GOT3 (cell line): Measurements from ENCODE around the gene KLLN.
"Not testable (repeated sequence)": the region's sequence is repeated elsewhere in the genome, so short reads cannot be mapped to it uniquely, and the experiment has no call there.

Source experiments
- DNase-seq: peaks from one replicate; lab custom pipeline; 2025; ENCODE audit warnings: mixed read lengths; lab: John Stamatoyannopoulos, UW

Gene KLLN

DNA sequence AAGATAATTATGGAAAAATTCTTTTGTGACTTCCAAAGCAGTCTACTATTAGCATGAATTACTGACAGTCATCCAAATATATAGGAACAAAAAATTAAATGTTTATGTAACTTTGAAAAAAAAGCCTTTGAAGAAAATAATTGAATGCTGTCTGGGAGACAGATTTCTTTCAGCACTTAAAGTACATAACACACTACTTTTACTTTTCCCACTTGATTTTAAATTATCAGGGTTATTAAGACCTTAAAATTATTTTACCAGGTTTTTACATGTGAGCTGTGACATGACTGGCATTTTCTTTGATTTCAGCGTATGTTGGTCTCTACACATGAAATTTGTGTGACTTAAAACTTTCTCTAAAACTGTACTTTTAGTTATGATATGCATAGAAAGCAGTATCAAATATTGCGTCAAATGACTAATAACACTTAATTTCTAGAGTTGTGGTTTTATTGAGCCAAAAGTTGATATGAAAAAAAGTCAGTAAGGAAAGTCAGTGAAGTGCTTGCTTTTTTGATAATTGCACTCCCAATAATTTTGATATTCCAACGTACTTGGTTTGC, 3.2 kb upstream of the KLLN start:
- DNase-seq, result no peak

DNA sequence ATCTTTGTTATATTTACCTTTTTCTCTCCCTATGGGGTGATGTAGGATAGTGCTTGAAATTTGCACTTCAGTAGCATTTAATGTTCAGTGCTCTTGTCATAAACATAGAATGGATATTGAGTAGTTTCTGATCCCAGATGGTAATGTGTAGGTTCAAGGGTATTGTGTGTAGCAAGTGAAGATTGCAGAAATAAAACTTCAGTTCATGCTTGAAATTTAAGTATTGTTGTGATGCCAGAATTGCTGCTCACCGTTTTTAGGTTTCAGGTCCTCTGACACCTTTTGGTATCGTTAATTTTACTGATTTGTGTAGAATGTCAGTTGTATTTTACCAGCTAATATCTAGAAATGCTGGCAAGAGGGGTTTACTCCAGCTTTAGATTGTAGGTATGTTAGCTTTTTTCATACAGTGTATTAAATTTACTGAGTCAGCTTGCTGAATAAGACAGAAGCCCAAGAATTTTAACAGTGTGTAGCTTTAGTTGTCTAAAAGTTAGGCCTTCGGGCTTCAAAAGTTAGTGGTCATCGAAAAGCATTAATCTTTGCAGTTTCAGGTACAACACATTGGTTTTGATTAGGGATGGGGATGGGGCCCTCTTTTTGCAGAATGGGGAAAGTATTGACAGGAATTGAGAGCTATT, 2.0 kb upstream of the KLLN start:
- no peak for DNase-seq

GRCh38 chr10:87864496-87865059, 1.2 kb upstream of the KLLN start:
- DNase-seq, result no peak

- not testable (repeated sequence) for DNase-seq
Measured at GRCh38 chr10:87863951-87864495, 690 bp upstream of the KLLN start.

DNA sequence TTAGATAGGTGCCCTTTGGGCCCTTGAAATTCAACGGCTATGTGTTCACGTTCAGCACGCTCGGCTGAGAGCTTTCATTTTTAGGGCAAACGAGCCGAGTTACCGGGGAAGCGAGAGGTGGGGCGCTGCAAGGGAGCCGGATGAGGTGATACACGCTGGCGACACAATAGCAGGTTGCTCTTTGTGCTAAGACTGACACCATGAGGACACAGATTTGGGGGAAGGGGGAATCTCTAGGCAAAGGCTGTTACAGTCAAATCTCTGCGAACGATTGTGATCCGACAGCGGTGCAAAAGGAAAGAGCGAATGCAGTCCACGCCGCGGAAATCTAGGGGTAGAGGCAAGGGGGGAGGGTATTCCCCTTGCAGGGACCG, 667 bp downstream of the KLLN start:
- no peak for DNase-seq

DNA sequence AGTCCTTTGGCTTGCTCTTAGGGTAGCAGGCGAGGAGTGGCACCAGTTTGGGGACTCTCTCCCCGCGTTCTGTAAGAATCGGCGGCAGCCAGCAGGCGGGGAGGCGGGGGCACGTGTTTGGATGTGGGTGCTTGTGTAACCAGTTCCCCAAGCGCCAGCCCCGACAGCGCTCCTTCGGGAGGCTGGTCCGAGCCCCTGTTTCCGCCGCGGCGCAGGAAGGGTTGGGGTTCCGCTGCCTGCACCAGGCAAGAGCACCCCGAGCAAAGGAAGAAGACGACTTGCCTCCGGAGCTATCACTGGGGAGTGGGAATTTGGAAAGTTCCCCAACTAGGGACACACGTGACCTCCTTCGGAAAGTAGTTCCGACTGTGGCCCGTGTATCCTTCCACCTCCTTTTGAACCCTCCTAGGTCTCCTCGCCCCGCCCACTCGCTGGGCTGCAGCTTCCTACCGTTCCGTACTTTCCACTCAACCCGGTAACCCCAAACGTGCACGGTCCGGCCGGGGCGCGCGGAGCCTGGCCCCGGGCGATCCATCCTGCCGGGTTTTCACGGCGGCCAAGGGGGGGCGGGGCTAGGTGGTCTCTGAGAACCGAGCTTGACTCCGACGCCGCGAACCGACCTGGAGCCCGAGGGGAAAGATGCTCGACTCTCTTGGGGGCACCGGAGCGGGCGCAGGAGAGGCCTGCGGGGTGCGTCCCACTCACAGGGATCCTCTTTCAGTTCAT, 1.2 kb downstream of the KLLN start:
- DNase-seq, result peak; percentile 85

GRCh38 chr10:87861566-87861952, 1.8 kb downstream of the KLLN start:
- DNase-seq, result peak; percentile 46

DNA sequence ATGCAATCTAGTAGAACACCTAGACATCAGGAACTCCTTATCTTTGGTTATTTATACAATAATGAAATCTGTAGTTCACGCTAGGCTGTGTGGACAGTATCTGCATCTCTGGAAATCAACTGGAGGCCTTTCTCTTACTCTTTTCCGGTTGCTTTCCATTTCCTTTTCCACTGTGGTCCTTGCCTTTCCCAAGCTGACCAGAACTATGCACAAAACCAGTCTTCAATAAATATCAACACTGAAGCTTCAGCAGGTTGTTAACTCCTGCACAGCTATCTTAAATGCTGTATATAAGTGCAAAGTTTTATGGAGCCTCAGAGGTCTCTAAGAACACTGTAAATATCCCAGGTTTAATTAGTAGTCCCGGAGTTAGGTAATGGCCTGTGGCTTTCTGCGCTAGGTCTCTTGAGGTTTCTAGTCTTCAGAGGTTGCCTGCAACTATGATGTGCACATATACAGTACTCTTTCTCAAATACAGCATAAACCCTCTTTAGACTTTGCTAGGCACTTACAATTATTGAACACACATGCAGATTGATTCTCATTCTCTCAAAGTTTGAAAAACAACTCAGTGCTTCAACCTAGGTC, 2.4 kb downstream of the KLLN start:
- no peak for DNase-seq

DNA sequence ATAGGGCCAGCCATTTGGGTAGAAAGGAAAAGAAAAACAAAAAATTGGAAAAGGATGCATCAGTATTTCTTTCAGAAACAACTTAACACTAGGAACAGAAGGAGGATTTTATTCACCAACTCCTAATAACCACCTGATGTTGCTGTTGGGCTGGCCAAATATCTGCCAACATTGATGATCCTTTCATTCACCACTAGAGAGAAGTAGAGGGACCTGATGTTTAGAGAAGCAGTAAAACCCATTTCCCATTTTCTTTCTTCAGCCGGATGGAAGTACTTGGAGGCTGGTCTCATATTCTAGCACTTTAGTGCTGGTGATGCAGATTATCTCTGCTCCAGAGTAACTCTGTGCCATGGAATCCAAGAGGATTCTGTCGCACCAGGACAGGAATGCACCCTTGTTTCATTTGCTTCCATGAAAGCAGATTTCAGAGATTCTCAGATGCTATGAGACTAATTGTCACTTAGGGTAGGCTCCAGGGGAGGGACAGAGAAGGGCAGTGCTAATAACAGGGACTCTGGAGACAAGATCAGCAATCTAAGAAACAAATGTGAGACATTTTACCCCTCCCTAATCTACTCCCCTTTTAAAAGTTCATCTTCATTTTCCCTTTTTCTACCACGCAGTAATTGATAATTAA, 3.1 kb downstream of the KLLN start:
- no peak for DNase-seq

- not testable (repeated sequence) for DNase-seq
Measured at GRCh38 chr10:87855665-87856064, 7.7 kb downstream of the KLLN start.

- not testable (repeated sequence) for DNase-seq
Measured at GRCh38 chr10:87855247-87855646, 8.1 kb downstream of the KLLN start.

- no peak for DNase-seq
Measured at GRCh38 chr10:87852089-87852488, 11.2 kb downstream of the KLLN start.

GRCh38 chr10:87850742-87851205, 12.6 kb downstream of the KLLN start:
- no peak for DNase-seq

DNA sequence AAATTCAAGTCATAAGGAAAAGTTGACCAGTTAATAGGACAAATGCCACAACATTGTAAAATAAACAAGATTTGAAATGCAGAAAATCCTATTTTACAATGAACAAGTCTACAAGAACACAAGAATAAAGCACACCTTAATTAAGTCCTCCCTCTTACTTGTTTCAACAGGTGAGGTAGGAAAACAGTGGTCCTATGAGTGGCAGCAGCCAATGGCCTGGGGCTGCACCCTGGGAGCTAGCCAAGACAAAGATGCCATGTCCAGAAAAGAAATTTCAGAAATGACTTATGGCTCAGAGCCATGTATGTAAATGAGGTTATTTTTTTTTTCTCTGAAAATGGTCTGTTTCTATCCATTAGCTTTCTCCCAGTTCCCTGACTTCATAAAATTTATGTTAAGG, 14.3 kb downstream of the KLLN start:
- no peak for DNase-seq

GRCh38 chr10:87847550-87847949, 15.8 kb downstream of the KLLN start:
- DNase-seq, result no peak

- DNase-seq, result not testable (repeated sequence)
Measured at GRCh38 chr10:87846711-87847110, 16.6 kb downstream of the KLLN start.

DNA sequence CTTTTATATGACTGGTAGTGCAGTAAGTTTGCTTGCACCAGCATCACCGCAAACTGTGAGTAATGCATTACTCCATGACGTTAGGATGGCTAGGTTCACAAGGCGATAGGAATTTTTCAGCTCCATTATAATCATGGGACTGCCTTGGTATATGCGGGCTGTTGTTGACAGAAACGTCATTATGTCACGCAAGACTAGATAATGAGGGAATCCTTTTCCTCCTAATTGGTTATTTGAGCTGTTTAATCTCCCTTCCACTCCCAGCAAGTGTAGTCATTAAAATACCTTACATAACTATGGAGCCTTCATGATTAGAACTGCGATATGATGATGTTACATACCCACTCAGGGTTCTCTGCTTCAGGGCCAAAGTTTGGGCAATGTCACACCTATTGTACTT, 17.3 kb downstream of the KLLN start:
- DNase-seq, result no peak

DNA sequence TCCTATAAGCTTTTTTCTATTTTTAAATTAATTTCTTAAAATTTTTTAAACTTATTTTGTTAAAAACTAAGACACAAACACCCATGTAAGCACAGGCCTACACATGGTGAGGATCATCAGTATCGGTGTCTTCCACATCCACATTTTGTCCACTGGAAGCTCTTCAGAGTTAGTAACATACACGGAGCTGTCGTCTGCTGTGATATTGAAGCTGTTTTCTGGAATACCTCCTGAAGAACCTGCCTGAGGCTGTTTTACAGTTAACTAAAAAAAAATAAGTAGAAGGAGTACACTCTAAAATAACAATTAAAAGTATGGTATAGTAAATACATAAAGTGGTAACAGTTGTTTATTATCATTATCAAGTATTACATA, 17.7 kb downstream of the KLLN start:
- DNase-seq, result no peak

- DNase-seq, result no peak
Measured at GRCh38 chr10:87844837-87845623, 18.3 kb downstream of the KLLN start.

GRCh38 chr10:87843714-87844113, 19.6 kb downstream of the KLLN start:
- DNase-seq, result no peak
